GM21529 (cell line): ENCODE results near the gene FRY.
A peak's percentile ranks its signal among the peaks of the same experiment; 100 is the strongest.

Source experiments
- ATAC-seq: cut with Tn5 transposase; IDR thresholded peaks from one replicate; pipeline ENCODE4 v1.9.1; 2021; ENCODE audit not compliant: unreplicated experiment

FRY gene

DNA sequence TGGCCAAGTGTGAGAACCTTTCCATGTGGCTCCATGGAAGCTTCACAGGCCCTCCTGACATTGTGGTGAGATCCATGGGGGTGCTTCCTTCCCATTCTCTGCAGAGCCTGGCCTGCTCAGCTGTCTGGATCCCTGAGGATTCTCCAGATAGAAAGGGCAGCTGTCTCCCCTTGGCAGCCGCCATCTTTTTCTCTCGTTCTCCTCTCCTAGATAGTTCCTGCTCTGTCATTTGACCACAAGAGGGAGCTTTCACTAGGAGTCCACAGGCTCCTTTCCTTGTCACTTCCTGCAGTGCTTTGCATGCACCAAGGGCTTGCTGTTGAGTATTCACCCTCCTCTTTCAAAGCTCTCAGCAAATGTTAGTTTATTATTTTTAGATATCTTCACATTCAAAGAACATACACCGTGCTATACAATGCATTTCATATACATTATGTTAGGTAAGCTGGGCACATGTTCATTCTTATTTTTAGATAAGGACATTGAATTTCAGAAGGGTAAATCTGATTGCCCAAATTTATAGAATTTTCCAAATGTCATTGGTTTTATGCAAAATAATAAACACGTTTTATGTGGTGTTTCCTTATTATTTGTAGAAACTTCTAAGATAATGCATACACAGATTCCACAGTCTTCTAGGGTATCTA lies 133.2 kb downstream of the FRY start:
- ATAC-seq, result peak; percentile 84

DNA sequence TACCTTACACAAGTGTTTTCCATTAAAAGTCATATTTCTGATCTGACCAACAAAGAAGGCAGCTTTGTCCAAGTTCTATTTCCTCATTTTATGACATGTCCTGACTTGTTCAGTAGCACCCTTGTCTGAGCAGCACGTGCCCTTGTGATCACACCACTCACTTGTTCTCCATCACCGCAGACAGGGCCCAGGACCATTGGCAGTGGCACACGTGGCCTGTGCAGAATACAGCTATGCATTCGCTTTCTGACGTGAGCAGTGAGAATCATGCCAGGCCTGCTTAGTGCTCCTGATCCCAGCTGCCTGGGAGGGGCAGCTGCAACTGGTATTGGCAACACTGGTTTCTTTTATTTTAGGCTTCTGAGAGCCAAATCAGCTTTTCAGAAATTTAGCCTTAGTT lies 134.2 kb downstream of the FRY start:
- ATAC-seq, result no peak

DNA sequence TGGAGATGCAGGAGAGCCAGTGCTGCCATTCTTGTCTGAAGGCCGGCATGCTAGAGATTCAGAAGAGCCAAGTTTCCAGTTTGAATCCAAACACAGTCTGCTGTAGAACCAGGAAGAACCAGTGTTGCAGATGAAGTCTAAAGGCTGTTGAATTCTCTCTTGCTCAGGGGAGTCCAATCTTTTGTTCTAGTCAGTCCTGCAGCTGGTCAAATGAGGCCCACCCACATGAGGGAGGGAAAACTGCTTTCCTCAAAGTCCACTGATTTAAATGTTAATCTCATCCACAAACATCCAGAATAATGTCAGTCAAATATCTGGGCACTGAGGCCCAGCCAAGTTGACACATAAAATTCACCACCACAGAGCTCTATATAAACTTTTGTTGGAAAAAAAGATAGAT lies 136.6 kb downstream of the FRY start:
- ATAC-seq, result no peak

DNA sequence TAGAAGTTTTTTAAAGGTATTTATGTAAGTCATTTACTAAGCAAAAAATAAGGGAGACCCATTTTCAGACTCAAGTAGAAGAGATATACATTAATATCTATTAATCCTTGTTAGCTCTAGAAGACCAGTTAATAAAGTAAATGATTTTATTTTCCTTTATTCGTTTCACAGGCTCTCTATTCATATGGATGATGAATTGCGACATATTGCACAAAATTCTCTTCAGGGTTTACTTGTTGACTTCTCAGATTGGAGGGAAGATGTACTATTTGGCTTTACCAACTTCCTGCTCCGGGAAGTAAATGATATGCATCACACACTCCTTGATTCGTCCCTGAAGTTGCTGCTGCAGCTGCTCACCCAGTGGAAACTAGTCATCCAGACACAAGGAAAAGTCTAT lies 139.3 kb downstream of the FRY start:
- no peak for ATAC-seq

DNA sequence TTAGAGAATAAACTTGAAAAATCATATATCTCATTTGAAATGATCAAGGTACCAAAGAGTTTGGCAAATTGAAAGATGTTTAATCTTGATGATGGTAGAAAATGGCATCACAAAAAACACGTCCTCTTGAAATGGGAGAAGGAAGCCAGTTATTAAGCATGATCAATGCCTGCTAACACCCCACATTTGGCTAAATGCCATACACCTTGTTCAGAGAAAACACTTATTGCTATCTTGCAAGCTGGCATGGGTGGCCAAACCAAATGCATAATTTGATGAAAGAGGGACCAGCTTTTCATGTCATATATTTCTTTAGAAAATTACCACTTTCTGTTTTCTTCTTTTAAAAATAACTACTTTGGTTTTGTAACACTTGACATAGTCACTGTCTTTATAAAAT lies 142.3 kb downstream of the FRY start:
- ATAC-seq, result no peak

DNA sequence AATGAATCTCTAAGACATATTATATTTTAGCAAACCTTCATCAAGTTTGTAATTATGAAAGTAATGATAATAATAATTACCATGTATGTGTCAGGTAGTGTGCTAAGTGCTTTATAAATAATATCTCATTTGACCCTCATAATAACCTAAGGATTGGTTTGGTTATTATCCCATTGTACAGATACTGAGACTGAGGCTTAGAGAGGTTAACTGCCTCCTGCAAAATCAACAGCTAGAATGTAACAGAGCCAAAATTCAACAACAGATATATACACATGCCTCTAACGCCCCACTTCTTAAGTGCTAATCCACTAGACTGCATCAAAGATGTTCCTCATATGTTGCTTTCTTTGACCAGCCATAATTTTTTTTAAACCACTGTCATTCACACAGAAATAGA lies 142.8 kb downstream of the FRY start:
- no peak for ATAC-seq

DNA sequence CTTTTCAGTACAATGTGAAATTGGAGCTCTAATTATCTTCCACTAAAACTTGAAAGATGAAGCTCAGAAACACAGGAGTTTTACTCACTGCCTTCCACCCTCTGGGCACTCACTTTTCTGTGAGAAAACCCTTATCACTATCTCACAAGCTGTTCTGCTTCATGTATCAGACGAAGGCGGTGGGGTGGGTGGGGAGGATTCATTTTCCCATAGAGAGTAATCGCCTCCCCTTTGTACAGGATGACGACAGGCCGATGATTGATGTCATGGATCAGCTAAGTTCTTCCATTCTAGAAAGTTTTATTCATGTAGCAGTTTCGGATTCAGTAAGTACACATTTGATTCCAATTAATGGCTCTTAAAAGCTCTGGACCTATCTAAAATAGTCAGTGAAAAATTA lies 143.7 kb downstream of the FRY start:
- ATAC-seq, result no peak

DNA sequence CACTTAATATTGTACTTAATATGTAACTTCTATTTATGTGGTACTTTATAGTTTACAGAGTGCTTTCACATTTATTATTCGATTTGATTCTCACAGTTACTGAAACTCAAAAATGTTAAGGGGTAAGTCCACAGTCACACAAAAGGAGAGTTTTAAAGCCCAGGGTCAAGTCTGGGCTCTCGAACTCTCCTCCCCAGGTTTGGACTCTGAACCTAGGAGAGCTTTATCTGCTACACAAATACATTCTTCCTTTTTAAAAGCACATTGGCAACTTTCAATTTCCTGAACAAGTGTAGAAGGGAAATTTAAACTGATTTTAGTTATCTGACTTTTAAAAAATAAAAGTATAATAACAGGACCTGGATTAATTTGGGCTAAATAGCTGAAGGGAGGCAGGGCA lies 144.4 kb downstream of the FRY start:
- ATAC-seq, result no peak

DNA sequence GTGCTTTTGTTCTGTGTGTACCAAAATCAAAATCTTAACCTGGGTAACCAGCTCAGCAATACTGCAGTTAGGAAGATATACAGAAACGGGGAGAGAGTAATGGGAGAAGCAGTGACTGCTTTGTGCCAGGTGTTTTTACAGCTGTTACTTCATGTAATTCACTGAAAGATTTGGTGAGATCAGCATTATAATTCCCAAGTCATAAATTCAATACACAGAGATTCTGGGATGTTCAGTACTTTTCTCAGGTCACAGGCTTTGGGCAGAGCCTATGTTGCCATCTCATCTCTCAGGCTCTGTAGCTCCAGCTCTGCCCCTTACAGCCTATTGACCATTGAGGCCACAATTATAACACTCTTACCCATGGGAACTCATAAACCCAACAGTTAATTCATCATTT lies 145.1 kb downstream of the FRY start:
- ATAC-seq, result no peak

DNA sequence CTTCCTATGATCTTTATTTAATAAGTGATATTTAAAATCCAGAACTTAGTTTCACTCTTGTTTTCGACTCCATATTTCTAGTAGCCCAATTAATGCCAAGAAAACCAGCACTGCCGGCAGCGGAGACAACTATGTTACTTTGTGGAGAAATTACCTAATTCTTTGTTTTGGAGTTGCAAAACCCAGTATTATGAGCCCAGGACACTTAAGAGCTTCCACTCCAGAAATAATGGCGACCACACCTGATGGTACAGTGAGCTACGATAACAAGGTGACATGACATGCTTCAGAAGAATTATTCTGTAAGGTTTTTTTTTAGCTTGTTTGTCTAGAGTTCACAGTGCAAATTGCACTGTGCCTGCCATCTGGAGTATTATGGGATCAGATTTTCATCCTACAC lies 147.2 kb downstream of the FRY start:
- no peak for ATAC-seq

DNA sequence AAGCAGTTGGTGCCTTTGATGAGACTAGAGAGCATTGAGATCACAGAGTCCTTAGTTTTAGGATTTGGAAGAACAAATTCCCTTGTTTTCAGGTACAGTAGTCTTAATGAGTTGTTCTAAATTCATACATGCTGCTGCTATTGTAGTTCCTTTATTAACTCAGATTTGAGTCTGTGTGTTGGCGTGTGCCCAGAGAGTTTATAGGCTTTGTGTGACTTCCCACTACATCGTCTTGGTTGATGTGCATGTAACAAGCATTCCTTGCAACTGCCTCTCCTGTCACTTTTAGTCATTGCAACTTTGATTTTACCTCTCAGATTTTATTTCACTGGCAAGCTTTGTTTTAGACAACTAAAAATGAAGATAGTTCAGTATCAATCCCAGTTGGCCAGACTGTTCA lies 148.1 kb downstream of the FRY start:
- no peak for ATAC-seq

DNA sequence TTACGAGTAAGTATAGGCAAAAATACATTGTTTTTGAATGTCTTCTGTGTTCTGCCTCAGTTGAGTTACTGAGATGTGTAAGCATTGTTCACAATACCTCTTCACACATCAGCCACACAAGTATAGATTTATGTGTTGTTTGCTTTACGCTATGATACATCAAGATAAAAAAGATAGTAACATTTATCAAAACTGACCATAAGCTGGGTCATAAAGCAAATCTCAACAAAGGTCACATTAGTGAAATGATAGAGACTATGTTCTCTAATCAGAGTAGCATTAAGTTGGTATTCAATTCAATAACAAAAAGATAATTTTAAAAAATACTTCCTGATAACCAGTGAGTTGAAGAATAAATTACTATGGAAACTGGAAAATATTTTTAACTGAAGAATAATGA lies 156.1 kb downstream of the FRY start:
- no peak for ATAC-seq

DNA sequence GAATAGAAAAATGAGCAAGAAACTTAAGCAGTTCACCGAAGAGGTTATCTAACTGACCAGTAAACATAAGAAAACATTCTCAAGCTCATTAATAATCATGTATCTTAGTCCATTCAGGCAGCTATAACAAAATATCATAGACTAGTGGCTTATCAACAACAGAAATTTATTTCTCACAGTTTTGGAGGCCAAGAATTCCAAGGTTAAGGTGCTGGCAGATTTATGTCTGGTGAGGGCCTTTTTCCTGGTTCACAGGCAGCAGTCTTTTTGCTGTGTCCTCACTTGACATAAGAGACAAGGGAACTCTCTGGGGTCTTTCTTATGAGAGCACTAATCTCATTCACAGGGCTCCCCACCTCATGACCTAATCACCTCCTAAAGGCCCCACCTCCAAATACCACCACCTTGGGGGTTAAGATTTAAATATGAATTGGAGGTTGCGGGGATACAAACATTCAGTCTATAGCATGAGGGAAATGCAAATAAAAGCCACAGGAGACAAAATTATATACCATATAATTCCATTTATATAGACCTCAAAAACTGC lies 160.0 kb downstream of the FRY start:
- no peak for ATAC-seq

DNA sequence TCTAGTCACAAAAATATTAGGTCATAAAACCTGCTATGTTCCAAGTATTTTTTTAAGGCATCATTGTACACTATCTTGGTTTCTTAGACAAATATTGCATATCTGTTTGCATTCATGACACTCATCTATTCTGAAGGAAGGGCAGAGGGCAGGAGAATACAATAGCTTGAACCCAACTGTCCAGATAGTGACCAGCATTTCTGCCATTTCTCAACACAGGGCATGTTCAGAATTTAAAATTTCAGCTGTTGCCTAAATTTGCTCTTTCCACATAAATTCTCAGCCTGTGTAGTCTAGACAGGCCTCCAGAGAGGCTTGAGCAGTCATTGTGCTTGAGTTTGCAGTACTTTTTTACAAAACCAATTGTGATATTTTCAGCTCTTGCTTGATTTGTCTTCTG lies 164.1 kb downstream of the FRY start:
- ATAC-seq, result no peak

DNA sequence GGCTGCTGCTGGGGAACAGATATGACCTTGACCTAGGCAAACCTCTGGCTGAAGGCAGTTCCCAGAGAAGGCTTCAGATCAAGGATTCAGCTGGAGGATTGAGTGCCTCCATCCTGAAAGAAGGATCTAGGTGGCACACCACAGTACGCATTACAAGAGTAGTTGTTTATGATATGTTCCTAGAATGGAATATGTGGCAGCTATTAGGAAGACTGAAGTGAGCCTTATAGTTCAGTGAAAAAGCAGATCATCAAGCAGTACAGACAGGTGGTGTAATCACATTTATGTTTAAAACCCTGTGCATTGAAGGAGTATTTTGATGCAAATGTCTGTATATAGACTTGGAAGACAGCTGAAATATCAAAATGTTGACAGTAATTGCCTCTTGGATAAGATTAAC lies 167.6 kb downstream of the FRY start:
- no peak for ATAC-seq

DNA sequence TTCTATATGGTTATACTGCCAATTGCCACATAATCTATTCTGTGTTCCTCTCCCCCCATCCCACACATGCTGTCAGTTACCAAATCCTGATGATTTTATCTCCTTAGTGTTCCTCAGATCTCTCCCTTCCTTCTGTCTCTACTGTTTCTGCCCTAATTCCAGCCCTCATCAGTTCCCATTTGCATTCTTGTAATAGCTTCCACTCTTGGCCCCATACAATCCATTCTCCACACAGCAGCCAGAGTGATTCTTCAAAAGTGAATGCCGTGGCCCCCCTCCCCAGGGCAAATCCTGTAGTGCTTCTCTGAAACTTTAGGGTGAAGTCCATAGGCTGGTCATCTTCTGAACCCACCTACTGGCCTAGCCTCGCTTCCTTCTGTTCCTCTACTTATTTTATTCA lies 169.2 kb downstream of the FRY start:
- ATAC-seq, result no peak

DNA sequence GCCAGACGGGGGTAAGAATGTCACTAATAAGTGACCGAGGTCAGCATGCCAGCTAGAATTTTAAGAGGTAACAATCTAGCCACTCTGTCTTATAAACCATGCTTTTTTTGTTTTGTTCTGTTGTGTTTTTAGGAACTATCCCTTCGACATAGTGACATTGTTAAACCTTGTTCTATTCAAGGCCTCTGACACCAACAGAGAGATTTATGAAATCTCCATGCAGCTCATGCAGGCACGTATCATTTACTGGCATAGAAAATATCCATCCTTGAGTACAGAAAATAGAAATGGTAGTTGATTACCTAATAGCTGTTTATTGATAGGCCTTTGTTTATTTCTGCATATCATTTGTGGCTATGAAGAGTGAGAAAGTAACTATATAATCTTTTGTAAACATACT lies 170.2 kb downstream of the FRY start:
- ATAC-seq, result no peak

DNA sequence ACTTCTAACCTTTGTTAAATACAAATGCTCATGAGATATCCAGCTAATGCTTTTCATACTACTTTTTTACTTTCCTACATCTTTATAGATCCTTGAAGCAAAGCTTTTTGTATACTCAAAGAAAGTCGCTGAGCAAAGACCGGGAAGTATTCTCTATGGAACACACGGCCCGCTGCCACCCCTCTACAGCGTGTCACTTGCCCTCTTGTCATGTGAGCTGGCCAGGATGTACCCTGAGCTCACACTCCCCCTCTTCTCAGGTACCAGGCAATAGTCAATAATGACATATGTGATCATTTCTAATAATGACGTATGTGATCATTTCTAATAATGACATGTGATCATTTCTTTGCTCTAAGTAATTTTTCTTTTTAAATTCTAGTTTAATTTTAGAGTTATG lies 170.7 kb downstream of the FRY start:
- ATAC-seq, result no peak

DNA sequence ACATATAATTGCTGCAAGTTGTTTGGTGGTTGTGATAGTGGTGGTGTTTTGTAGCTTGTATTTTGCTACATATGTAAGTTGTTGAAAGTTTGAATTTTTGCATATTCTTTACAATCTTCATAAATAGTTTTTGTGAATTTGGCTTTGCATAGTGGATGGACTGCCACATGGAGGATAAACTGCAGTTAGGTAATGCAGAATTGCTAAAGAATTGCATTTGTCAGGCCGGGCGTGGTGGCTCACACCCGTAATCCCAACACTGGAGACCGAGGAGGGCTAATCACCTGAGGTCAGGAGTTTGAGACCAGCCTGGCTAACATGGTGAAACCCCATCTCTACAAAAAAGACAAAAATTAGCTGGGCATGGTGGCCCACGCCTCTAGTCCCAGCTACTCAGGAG lies 171.6 kb downstream of the FRY start:
- ATAC-seq, result no peak

DNA sequence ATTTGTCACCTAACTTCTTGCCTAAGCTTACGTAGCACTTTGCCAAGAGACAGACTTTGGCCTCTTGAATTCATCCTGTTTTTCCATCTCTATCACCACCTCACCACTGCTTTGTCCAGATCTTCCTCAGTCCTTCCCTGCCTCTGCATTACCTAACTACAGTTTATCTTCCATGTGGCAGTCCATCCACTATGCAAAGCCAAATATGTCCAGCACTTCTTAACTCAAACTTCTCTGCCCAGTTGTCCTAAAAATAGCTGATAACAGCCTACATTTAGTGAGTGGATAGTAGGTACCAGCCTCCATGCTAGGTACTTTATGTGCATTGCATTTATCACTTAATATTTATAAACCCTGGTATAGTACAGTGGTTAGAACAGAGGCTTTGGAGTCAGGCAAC lies 172.2 kb downstream of the FRY start:
- no peak for ATAC-seq

DNA sequence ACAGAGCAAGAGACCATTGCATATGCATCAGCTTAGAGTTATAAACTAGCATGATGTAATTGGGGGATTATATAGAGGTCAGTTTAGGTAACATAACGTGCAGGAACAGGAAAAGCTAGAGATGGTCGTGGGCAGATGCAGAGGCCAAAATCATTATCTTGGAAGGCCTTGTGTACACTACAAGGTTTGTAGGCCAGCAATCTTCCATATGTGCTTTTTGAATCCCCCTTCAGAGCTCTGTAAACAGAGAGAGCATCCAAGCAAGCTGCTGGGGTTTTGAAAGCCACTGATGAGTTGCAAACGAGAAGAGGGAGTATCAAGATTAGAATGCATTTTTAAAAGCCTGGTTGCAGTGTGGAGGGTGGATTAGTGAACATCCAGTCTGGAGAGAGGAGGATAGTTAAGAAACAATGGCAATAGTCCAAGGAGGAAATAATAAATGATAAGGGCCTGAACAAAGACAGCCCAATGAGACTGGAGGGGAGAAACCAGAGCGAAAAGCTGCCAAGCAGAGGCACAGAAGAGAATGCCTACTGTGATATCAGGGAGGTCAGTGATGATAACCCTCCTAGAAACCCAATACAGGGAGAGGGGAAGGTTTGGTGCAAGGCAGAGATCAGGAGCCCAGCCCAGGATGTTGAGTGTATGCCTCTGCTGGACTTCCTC lies 174.0 kb downstream of the FRY start:
- no peak for ATAC-seq

DNA sequence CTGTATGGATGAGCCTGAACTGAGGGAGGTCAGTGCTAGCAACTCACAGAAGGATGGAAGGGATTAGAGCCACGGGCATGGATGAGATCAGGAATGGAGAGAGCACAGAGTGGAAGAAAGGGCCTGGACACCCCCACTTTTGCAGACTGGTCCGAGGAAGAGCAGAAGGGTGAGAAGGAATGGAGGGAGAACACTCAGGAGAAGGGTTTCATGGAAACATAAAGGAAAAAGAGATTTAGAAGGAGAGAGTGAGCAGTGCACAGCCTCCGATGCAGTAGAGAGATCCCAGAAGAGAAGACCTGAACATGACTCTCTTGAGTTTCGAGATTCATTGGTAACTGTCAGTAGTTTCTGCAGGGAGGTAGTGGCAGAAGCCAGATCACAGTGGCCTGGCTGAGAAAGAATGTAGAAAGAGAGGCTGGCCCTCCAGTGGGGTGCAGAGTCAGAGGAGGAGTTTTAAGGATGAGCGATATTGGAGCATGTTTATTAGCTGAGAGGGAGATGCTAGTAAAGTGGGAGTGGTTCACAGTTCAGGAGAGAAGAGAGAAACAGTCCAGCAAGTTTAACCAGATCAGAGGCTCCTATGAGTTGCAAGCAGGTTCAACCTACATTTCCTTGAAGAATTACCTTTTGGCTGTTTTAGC lies 174.6 kb downstream of the FRY start:
- ATAC-seq, result no peak
